ENCODE measurements around the gene MAGEB17. TPM values are rescaled to one million over a fixed set of nuclear protein-coding genes. Genes with fewer than 3 reads are reported as not detected.
A peak's percentile ranks its signal among the peaks of the same experiment; 100 is the strongest.
"Not testable (repeated sequence)": the region's sequence is repeated elsewhere in the genome, so short reads cannot be mapped to it uniquely, and the experiment has no call there.

The MAGEB17 gene
- total RNA-seq, 1 donor from 2014 or later, result not detected

DNA sequence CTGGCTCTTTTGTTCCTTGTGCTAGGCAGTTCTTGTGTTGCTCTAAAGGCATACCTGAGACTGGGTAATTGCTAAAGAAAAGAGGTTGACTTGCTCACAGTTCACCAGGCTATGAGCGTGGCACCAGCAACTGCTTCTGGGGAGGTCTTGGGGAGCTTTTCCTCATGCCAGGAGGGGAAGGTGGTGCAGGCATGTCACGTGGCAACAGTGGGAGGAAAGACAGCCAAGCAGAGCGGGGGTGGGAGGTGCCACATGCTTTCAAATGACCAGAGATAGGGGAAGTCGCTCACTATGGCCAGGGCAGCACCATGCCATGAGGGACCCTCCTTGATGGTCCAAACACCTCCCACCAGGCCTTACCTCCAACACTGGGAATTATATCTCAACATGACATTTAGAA, 4.7 kb downstream of the MAGEB17 start:
- Mint-ChIP-seq H3K4me1 (peaks cover 3% of the 10 kb centered on the region), H3K4me3 (no peak overlapping the region), H3K36me3 (no peaks in the 10 kb centered on the region), H3K9me3 (no peaks in the 10 kb centered on the region), H3K27me3 (ENCODE audit: low read depth) (no peaks in the 10 kb centered on the region), H3K27ac (no peak overlapping the region)
- TF ChIP-seq, protein P1, sequence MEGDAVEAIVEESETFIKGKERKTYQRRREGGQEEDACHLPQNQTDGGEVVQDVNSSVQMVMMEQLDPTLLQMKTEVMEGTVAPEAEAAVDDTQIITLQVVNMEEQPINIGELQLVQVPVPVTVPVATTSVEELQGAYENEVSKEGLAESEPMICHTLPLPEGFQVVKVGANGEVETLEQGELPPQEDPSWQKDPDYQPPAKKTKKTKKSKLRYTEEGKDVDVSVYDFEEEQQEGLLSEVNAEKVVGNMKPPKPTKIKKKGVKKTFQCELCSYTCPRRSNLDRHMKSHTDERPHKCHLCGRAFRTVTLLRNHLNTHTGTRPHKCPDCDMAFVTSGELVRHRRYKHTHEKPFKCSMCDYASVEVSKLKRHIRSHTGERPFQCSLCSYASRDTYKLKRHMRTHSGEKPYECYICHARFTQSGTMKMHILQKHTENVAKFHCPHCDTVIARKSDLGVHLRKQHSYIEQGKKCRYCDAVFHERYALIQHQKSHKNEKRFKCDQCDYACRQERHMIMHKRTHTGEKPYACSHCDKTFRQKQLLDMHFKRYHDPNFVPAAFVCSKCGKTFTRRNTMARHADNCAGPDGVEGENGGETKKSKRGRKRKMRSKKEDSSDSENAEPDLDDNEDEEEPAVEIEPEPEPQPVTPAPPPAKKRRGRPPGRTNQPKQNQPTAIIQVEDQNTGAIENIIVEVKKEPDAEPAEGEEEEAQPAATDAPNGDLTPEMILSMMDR (IDR thresholded peaks at IDR 0.05; ENCODE audit: unreplicated experiment), result no peak
- no peak for DNase-seq (ENCODE audit: low spot score in 2 of 2, unreplicated experiment in 2 of 2)

DNA sequence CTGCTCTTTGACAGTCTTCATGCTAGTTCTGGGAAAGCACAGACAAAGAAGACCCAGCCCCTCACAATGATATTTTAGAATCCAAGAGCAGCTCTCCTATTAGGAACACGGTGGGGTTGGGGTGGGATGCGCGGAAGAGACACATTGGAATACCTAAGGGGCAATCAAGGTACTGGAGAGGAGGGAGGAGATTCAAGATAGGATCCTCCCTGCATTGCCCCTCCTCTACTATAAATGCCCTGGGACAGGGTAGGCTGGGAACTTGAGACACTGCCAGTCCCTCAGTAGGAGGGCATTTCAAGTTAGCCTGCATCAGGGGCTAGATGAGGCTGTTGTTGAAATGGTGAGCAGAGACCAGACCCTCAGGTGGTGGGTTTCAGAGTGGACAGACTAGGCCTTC, 5.1 kb downstream of the MAGEB17 start:
- Mint-ChIP-seq H3K4me3 (no peak overlapping the region), H3K9me3 (no peaks in the 10 kb centered on the region), H3K4me1 (peaks cover 3% of the 10 kb centered on the region), H3K27ac (no peak overlapping the region), H3K27me3 (ENCODE audit: low read depth) (no peaks in the 10 kb centered on the region), H3K36me3 (no peaks in the 10 kb centered on the region)
- TF ChIP-seq, protein P1 (IDR thresholded peaks at IDR 0.05; ENCODE audit: unreplicated experiment), result no peak
- DNase-seq (ENCODE audit: low spot score in 2 of 2, unreplicated experiment in 2 of 2), result no peak

DNA sequence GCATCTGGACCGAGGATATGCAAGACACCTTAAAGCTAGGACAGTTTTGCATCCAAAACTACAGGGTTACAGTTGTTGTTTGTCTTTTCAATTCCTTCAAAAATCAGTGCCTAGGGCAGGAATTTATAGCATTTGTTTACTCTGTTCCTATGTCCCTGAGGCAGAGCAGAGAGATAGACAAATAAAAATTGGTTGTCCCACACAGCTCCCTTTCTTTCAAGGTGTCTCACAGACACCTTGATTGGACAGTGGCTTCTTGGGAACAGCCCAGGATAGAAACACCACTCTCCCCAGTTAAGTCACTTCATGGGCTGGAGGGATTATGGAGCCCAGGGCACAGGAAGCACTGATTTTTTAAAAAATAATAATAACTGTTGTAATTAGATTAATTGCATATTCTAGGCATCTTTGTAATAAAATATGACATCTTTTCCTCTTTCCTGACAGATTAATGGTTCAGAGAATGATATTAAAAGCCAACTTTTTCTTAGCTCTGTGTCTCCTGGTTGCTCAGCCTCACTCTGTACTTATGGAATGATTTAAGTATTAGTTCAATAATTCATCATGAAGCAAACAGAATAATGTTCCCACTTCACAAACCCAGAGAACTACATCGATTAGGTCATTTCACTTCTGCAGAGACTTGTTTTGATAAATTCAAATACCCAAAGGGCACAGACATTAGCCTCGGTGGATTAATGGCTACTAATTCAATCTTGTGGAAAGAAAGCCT, 8.2 kb downstream of the MAGEB17 start:
- peaks cover 3% of the 10 kb centered on the region for H3K4me1 Mint-ChIP-seq
- no peak overlapping the region for H3K27ac Mint-ChIP-seq
- no peaks in the 10 kb centered on the region for H3K27me3 Mint-ChIP-seq (ENCODE audit: low read depth)
- DNase-seq (ENCODE audit: low spot score in 2 of 2, unreplicated experiment in 2 of 2), result no peak
- no peaks in the 10 kb centered on the region for H3K9me3 Mint-ChIP-seq
- no peak overlapping the region for H3K4me3 Mint-ChIP-seq
- H3K36me3 Mint-ChIP-seq, result no peaks in the 10 kb centered on the region
- TF ChIP-seq, protein P1 (IDR thresholded peaks at IDR 0.05; ENCODE audit: unreplicated experiment), result no peak

DNA sequence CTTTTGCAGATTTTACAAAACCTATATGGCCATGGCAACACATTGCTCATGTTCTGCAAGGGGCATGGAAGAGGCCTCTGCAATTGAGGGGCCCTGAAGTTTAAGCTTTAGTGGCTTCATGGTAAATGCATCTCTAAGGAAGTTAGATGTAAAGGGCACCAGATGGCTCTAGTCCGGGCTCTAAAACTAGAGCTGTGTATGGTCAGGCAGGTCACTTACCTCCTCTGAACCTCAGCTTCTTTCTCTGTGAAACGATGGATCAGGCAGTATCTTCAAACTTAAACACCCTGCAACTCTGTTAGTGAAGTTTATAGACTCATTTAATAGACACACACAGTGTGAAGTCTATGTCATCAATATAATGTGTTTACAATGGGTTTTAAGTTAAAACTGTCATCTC, 10.0 kb downstream of the MAGEB17 start:
- Mint-ChIP-seq H3K4me1 (peaks cover 9% of the 10 kb centered on the region), H3K27ac (no peak overlapping the region), H3K36me3 (no peaks in the 10 kb centered on the region), H3K27me3 (ENCODE audit: low read depth) (peaks cover 2% of the 10 kb centered on the region), H3K4me3 (no peak overlapping the region), H3K9me3 (no peaks in the 10 kb centered on the region)
- no peak for DNase-seq (ENCODE audit: low spot score in 2 of 2, unreplicated experiment in 2 of 2)
- TF ChIP-seq, protein P1 (IDR thresholded peaks at IDR 0.05; ENCODE audit: unreplicated experiment), result no peak

DNA sequence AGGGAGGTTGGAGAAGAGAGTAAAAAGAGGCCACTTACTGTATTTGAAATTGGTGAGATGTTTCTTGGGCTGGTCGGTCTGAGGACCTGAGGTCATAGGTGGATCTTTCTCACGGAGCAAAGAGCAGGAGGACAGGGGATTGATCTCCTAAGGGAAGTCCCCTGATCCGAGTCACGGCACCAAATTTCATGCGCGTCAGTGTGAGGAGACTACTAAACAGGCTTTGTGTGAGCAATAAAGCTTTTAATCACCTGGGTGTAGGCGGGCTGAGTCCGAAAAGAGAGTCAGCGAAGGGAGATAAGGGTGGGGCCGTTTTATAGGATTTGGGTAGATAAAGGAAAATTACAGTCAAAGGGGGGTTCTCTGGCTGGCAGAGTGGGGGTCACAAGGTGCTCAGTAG, 16.6 kb downstream of the MAGEB17 start:
- not testable (repeated sequence) for H3K27ac Mint-ChIP-seq

DNA sequence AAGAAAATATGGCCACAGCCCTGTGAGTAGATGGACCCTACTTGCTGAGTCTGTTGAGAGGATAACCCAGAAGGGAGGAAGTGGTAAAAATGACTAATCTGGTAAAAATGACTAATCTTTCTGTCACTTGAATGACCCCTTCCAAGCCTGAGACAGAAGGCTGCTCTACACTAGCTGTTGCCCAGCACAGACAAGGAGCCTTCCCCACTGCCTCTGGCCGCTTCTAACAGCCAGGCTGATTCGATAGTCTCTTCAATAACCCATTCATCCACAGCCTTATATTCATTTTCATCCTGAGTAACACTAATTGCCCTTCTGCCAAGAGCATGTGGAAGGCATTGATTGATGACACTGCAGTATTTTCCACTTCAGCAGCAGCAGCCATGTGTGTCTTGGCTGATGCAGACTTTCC, 18.4 kb downstream of the MAGEB17 start:
- H3K4me3 Mint-ChIP-seq, result no peak overlapping the region
- DNase-seq (ENCODE audit: low spot score in 2 of 2, unreplicated experiment in 2 of 2), result no peak
- no peak overlapping the region for H3K27ac Mint-ChIP-seq

More for the DNA sequence above, 16.6 kb downstream of the MAGEB17 start:
- not testable (repeated sequence) for DNase-seq (ENCODE audit: low spot score in 2 of 2, unreplicated experiment in 2 of 2); H3K36me3 Mint-ChIP-seq; H3K9me3 Mint-ChIP-seq
- peaks cover 25% of the 10 kb centered on the region for H3K4me1 Mint-ChIP-seq
- peaks cover 16% of the 10 kb centered on the region for H3K27me3 Mint-ChIP-seq (ENCODE audit: low read depth)
- H3K4me3 Mint-ChIP-seq, result peak overlapping the region; percentile 52

More for the DNA sequence above, 18.4 kb downstream of the MAGEB17 start:
- TF ChIP-seq, protein P1 (IDR thresholded peaks at IDR 0.05; ENCODE audit: unreplicated experiment), result no peak
- H3K27me3 Mint-ChIP-seq (ENCODE audit: low read depth), result peaks cover 16% of the 10 kb centered on the region
- H3K4me1 Mint-ChIP-seq, result peaks cover 24% of the 10 kb centered on the region
- H3K9me3 Mint-ChIP-seq, result peaks cover 6% of the 10 kb centered on the region
- no peaks in the 10 kb centered on the region for H3K36me3 Mint-ChIP-seq

All from mesothelial cell of epicardium (in vitro differentiated cells).